HG03354 (cell line): ENCODE results near the gene TBL3.
"Not testable (repeated sequence)": the region's sequence is repeated elsewhere in the genome, so short reads cannot be mapped to it uniquely, and the experiment has no call there.

Source experiments
- ATAC-seq: cut with Tn5 transposase; IDR thresholded peaks from one replicate; pipeline ENCODE4 v1.9.1; 2021; ENCODE audit warnings: mild to moderate bottlenecking; ENCODE audit not compliant: unreplicated experiment, poor library complexity, severe bottlenecking

The TBL3 gene

GRCh38 chr16:2008009-2008526 lies 36.2 kb downstream of the TBL3 start:
- ATAC-seq = no peak

GRCh38 chr16:2008631-2009163 lies 36.8 kb downstream of the TBL3 start:
- ATAC-seq = peak; percentile 10

DNA sequence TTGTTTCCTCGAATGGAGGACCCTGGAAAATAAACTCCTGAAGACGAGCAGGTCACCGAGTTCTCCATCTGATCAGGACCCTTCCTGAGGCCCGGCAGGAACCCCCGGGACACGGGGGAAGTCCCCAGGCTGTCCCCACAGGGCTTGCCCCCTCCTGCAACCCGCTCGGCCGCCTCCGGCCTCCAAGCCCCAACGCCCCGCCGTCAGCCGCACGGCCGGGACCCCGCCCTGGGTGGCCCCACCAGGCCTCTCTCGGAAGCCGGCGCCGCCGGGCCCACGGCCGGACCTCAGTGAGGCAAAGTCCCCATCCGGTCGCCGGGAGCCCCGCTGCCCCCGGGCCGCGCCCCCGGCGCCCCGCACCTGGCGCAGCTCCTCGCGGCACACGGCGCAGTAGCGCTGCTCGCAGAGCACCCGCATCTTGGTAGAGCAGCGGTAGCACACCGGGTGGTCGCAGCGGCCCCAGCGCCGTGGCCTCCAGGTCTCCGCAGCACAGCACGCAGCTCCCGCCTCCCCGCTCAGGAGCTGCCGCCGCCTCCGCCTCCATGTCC lies 37.4 kb downstream of the TBL3 start:
- ATAC-seq = peak; percentile 44

DNA sequence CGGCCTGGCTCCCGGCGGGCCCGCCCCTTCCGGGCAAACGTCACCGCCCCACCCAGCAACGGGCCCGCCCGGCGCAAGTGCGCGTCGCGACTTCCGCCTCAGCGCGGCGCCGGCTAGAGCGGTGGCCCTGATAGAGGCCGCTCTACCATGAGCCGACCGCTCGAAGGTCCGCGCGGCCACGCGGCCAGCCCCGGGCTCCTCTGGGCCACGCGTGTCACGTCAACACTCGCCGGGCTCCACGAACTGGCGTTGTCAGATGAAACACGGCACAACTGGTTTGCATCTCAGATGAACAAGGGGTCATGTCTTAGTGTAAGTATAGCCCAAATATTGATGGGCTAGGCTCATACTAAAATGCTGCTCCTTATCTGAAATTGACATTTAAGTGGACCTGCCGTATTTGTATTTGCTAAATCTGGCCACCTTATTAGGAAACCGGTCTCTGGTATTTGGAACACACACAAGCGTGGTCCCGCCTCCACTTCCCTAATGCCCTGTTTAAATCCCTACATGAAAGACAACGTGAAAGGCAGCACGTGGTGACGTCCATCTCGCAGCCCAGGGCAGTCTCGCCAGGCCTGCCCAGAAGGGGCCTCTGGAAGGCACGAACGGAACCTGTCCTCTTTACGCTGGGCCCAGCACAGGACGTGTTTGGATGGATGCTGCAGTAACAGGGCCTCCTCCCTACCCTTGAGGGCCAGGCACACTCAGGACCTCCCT lies 38.1 kb downstream of the TBL3 start, which contains the start of gene ZNF598:
ZNF598 (minus strand) TSS at position 31 of the 720 bp plus-strand sequence.
- ATAC-seq = peak; percentile 81

DNA sequence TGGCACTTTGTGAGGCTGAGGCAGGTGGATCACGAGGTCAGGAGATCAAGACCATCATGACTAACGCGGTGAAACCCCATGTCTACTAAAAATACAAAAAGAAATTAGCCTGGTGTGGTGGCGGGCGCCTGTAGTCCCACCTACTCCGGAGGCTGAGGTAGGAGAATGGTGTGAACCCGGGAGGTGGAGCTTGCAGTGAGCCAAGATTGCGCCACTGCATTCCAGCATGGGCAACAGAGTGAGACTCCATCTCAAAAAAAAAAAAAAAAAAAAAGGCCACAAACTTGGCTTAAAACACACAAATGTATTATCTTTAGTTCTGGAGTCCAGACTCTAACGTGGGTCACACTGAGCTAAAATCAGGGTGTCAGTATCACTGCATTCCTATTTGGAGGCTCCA lies 39.9 kb downstream of the TBL3 start:
- not testable (repeated sequence) for ATAC-seq

GRCh38 chr16:2013527-2013926 lies 41.7 kb downstream of the TBL3 start:
- no peak for ATAC-seq

GRCh38 chr16:2015117-2015946 lies 43.5 kb downstream of the TBL3 start:
- no peak for ATAC-seq

DNA sequence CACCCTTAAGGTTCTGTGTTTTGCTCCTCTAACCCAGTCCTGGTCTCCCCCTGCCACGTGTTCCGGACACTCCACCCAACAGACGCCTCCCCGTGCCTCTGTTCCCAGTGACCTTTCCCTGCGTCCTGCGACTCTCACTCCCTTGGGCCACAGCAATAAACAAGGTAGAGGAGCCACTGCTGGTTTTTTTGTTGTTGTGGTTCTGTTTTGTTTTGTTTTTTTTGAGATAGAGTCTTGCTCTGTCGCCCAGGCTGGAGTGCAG lies 44.0 kb downstream of the TBL3 start:
- ATAC-seq = no peak

GRCh38 chr16:2016407-2016922 lies 44.6 kb downstream of the TBL3 start:
- ATAC-seq = no peak

- ATAC-seq = no peak
Observed at GRCh38 chr16:2019518-2019920, 47.7 kb downstream of the TBL3 start, which contains the start of gene NPW. NPW (plus strand) TSS chr16:2019785.

DNA sequence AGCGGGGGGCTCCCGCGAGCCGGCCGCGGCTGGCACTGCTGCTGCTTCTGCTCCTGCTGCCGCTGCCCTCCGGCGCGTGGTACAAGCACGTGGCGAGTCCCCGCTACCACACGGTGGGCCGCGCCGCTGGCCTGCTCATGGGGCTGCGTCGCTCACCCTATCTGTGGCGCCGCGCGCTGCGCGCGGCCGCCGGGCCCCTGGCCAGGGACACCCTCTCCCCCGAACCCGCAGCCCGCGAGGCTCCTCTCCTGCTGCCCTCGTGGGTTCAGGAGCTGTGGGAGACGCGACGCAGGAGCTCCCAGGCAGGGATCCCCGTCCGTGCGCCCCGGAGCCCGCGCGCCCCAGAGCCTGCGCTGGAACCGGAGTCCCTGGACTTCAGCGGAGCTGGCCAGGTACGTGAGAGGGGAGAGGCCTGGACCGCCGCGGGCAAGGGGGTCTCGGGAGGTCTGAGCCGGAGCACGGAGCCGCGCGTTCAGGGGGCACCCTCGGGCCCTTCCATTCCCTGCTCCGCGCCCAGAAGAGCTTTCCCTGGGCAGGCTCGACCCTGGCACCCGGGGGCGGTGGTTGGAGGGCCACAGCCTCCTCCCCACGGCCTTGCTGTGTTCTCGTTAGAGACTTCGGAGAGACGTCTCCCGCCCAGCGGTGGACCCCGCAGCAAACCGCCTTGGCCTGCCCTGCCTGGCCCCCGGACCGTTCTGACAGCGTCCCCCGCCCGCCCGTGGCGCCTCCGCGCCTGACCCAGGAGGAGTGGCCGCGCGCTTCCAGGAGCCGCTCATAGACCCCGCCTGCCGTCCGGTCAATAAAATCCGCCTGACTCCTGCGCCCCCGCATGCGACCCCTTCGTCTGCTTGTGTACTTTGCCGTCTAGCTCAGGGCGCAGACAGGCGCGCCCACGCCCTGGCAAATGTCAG lies 48.3 kb downstream of the TBL3 start:
- no peak for ATAC-seq

- no peak for ATAC-seq
Observed at GRCh38 chr16:2022723-2023091, 50.9 kb downstream of the TBL3 start.

- ATAC-seq = no peak
Observed at GRCh38 chr16:2023092-2024031, 51.5 kb downstream of the TBL3 start.

GRCh38 chr16:2024032-2024420 lies 52.2 kb downstream of the TBL3 start:
- ATAC-seq = no peak

DNA sequence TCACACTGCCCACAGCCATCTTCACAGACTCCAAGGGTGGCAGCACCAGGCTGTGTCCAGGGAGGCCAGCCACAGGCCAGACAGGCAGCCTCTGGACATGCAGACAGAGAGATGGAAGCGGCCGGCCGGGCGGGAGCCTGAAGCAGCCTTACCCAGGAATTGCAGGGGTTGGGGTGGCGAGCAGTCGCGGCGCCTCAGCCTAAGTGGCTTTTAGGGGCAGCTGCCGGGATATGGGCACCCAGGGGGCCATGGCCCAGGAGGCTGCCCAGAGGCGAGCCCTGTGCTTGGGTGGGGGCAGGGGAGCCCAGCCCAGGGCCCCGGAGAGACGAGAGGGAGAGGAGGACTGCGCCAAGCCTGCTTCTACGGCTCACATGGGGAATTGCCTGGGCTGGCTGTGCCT lies 53.4 kb downstream of the TBL3 start:
- no peak for ATAC-seq

DNA sequence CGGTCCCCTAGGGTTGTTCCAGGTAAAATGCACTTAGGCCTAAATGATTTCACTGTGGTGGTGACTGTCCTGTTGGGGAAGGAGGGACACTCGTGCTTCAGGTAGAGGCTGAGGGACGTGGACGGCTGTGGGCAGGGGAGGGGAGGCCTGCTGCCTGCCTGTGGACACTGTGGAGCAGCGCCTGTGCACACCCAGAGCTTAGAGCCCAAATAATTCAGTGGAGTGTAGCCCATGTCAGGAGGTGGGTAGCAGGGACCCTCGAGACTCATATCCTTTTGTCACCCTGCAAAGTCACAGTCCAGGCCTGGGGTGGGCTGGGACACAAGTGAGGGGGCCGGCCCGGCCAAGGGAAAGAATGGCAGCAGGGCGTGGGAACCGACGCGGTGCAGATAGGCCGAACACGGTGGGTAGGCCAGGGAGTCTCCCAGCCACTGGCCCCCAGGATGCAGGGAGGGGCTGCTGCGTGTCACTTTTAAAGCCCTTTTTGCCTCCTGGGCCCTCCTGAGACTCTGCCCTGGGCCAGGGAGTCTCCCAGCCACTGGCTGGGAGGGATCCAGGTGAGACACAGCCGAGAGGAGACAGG lies 54.1 kb downstream of the TBL3 start:
- no peak for ATAC-seq

DNA sequence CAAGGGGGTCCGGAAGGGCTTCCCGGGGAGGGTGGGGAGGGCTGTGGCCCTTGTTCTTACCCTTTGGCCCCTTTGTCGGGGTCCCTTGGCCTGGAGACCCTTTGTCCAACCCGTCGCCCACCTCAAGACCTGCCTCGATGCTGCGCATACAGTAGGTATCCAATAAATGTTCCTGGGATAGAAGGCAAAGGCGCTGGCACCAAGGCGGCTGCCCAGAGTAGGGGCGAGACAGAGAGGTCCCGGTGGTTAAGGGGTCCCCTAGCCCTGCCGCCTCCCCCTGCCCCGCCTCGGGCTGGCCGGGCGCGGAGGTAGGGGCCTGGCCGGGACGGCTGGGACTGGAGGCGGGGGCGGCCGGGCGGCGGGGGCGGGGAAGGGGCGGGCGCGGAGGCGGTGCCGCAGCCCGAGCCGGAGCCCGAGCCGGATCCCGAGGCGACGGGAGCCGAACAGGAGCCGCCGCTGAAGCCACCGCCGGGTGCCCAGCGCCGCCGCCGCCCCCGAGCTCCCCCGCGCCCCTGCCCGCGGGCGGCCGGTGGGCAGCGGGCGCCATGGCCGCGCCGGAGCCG lies 54.7 kb downstream of the TBL3 start, which contains the start of gene NHERF2:
NHERF2 (plus strand) TSS at position 442 of the 563 bp plus-strand sequence; CDS start at position 546, 104 bp downstream.
- no peak for ATAC-seq
